ENCODE results near the gene MYH6.
"Not testable (repeated sequence)": the region's sequence is repeated elsewhere in the genome, so short reads cannot be mapped to it uniquely, and the experiment has no call there.

The MYH6 gene

DNA sequence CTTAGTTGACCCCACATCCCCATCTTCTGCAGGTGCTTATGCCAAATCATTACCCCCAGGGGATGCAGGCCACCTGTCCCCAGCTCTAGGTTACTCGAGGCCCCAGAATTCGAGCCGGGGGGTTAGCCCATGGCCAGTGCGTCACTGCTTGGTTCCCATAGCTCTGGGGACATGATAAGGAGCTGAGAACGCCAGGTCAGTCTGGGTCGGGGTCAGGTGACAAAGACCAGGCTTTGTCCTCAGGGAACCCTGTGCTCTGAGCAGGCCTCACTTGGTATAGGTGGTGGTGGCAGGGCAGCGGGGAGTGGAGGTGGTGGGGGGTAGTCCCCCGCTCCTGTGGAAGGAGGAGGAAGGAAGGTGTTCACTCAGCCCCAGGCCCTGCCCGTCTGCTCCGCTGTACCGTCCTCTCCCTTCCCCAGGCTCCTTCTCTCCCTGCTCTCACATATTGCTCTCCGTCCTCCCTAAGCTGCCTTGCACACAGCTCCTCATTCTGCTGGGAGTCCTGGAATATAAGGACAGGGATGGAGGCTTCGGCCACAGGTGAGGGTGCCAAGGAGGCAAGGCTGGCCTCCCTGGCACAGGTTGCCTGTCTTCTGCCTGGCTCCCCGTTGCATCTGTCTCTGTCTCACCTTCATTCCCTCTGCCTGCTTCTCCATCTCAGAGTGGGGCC, 2.0 kb upstream of the MYH6 start:
- Mint-ChIP-seq H3K4me3 (no peak overlapping the region), H3K27me3 (peaks cover 1% of the 10 kb centered on the region), H3K4me1 (ENCODE audit: low read depth) (no peaks in the 10 kb centered on the region)

DNA sequence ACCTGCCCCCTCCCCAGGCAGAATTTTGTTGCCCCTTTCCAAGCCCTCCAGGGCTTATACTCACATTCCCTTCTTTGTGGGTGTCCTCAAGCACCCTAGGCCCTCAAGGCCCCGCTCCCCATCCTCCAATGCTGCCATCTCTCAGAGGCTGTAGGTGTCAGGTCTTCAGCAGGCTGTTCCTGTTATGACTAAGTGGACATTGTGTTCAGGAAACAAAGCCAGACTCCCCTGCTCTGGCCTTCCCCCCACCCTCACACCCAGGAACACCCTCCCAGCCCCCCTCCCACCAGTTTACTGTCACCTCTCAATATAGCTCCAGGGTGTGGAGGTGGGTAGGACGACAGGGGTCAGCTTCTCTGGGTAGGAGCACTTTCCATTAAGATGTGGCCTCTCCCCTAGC, 1.4 kb upstream of the MYH6 start:
- no peaks in the 10 kb centered on the region for H3K9me3 Mint-ChIP-seq (ENCODE audit: low read depth)
- peaks cover 1% of the 10 kb centered on the region for H3K27me3 Mint-ChIP-seq
- no peaks in the 10 kb centered on the region for H3K36me3 Mint-ChIP-seq
- H3K4me3 Mint-ChIP-seq = no peak overlapping the region
- H3K27ac Mint-ChIP-seq = no peak overlapping the region
- H3K4me1 Mint-ChIP-seq (ENCODE audit: low read depth) = no peaks in the 10 kb centered on the region

More for the DNA sequence above, 2.0 kb upstream of the MYH6 start:
- Mint-ChIP-seq H3K36me3 (no peaks in the 10 kb centered on the region), H3K27ac (no peak overlapping the region), H3K9me3 (ENCODE audit: low read depth) (no peaks in the 10 kb centered on the region)

DNA sequence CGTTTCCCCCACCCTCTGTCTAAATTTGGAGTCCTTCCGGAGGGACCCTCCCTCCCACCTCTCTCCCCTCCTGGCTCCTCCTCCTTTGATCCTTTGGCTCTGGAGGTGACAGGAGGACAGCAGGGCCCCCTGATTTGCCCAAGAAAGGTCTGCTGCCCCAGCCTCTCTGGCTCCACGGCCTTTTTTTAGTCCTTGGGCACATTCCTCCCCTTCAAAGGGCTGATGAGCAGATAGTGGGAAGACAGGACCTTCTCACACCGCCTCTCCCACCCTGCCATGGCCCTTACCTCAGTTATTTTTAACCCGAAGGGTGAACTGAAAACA, 196 bp upstream of the MYH6 start:
- no peaks in the 10 kb centered on the region for H3K9me3 Mint-ChIP-seq (ENCODE audit: low read depth)
- H3K4me1 Mint-ChIP-seq (ENCODE audit: low read depth) = no peaks in the 10 kb centered on the region
- peaks cover 1% of the 10 kb centered on the region for H3K27me3 Mint-ChIP-seq

DNA sequence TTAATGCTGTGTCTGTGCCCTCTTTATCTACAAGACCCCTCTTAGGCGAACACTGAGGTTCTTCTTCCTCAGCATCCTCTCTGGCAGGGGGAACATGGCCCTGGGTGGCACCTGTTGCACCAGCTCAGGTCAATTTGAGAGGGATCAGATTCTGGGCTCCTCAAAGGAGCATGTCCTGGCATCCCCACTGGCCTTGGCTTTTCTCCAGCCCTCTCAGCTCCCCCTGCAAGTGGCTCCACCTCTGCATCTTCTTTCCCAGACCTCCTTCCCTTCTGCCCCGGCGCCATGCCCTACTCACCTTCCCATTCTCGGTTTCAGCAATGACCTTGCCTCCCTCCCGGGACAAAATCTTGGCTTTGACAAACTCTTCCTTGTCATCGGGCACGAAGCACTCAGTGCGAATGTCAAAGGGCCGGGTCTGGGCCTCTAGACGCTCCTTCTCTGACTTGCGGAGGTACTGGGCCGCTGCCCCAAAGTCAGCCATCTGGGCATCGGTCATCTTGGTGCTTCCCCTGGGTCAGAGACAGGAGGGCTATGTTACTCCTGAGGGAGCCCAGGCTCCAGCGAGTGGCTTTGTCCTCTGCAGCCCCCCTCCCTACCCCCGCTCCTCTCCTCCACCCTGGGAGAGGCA, 1.2 kb downstream of the MYH6 start:
- peaks cover 1% of the 10 kb centered on the region for H3K27me3 Mint-ChIP-seq
- H3K4me1 Mint-ChIP-seq (ENCODE audit: low read depth) = no peaks in the 10 kb centered on the region
- H3K9me3 Mint-ChIP-seq (ENCODE audit: low read depth) = no peaks in the 10 kb centered on the region
- no peaks in the 10 kb centered on the region for H3K36me3 Mint-ChIP-seq
- H3K4me3 Mint-ChIP-seq = no peak overlapping the region
- H3K27ac Mint-ChIP-seq = no peak overlapping the region

More for the DNA sequence above, 196 bp upstream of the MYH6 start:
- Mint-ChIP-seq H3K4me3 (no peak overlapping the region), H3K36me3 (no peaks in the 10 kb centered on the region), H3K27ac (no peak overlapping the region)

DNA sequence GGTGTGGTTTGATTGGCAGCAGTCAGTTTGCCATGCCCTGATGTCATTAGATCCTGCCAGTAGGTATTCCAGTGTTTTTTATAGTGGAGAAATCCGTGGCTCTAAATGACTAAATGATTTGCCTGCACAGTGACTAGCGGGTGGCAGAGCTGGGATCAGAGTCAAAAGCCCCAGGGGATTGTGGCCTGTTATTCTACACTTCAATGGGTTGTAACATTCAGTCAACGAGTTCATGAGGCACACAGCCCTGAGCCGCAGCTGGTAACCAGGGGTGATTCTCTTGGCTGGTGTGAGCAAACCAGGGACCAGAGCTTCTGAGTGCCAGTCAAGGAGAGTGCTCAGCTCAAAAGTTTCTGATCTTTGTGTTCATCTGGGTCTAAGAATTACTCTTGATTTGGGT, 1.8 kb downstream of the MYH6 start:
- Mint-ChIP-seq H3K36me3 (no peaks in the 10 kb centered on the region), H3K27me3 (peaks cover 1% of the 10 kb centered on the region), H3K4me3 (no peak overlapping the region), H3K9me3 (ENCODE audit: low read depth) (no peaks in the 10 kb centered on the region), H3K4me1 (ENCODE audit: low read depth) (no peaks in the 10 kb centered on the region), H3K27ac (no peak overlapping the region)

DNA sequence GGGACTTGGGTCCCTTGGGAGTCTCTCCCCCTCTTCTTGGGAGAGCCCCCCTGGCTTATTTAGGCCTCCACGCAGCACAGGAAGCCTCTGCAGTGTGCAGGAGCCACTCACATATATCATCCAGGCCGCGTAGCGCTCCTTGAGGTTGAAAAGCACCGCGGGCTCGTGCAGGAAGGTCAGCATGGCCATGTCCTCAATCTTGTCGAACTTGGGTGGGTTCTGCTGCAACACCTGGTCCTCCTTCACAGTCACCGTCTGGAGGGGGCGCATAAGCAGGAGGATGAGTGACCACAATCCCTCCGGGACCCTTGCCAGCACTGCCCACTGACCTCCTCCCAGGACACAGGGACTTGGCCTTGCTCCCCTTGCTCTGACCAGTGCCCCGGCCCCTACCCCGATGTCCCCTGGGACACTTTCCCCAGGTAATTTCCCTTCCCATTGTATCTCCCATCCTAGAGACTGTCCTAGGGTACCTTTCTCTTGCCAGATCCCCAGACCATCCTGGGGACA, 2.5 kb downstream of the MYH6 start:
- no peaks in the 10 kb centered on the region for H3K36me3 Mint-ChIP-seq
- no peaks in the 10 kb centered on the region for H3K4me1 Mint-ChIP-seq (ENCODE audit: low read depth)
- H3K9me3 Mint-ChIP-seq (ENCODE audit: low read depth) = no peaks in the 10 kb centered on the region
- H3K27ac Mint-ChIP-seq = no peak overlapping the region
- no peak overlapping the region for H3K4me3 Mint-ChIP-seq
- peaks cover 1% of the 10 kb centered on the region for H3K27me3 Mint-ChIP-seq

DNA sequence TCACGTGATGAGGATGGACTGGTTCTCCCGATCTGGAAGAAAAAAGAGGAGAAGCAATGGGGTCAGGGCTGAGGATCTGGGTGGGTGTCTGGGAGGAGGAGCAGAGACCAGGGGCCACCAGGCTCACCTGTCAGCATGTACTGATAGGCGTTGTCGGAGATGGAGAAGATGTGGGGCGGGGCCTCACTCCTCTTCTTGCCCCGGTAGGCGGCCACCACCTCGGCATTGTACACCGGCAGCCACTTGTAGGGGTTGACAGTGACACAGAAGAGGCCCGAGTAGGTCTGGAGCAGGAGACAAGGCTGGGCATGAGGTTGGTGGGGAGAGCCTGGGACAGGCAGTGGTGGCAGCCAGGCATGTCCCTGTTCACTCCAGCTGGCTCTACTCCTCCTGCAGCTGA, 3.0 kb downstream of the MYH6 start:
- H3K36me3 Mint-ChIP-seq = no peaks in the 10 kb centered on the region
- no peaks in the 10 kb centered on the region for H3K9me3 Mint-ChIP-seq (ENCODE audit: low read depth)
- peaks cover 1% of the 10 kb centered on the region for H3K27me3 Mint-ChIP-seq
- H3K4me1 Mint-ChIP-seq (ENCODE audit: low read depth) = no peaks in the 10 kb centered on the region
- H3K4me3 Mint-ChIP-seq = no peak overlapping the region
- no peak overlapping the region for H3K27ac Mint-ChIP-seq

DNA sequence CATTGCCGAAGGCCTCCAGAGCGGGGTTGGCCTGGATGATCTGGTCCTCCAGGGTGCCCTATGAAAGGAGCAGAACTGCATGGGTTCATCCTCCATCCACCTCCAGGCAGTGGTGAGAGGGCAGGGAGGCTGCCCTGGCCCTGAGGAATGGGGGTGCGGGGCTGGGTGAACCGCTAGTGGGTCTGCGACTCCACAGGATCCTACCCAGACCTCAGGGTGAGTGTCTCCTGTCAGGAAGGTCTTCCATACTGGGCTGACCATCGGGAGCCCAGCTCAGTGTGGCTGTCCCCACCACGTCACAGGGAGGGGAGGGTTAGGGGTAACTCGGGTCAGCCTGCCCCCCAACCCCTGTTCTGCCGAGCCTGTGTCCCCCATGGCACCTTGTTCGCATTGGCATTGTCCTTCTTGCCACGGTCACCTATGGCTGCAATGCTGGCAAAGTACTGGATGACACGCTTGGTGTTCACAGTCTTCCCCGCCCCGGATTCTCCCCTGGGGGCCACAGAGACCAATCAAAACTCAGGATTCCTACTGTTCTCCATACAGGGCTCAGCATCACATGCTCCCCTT, 3.7 kb downstream of the MYH6 start:
- H3K4me3 Mint-ChIP-seq = no peak overlapping the region
- H3K27me3 Mint-ChIP-seq = peaks cover 1% of the 10 kb centered on the region
- no peaks in the 10 kb centered on the region for H3K36me3 Mint-ChIP-seq
- no peaks in the 10 kb centered on the region for H3K4me1 Mint-ChIP-seq (ENCODE audit: low read depth)
- H3K27ac Mint-ChIP-seq = no peak overlapping the region
- H3K9me3 Mint-ChIP-seq (ENCODE audit: low read depth) = no peaks in the 10 kb centered on the region

DNA sequence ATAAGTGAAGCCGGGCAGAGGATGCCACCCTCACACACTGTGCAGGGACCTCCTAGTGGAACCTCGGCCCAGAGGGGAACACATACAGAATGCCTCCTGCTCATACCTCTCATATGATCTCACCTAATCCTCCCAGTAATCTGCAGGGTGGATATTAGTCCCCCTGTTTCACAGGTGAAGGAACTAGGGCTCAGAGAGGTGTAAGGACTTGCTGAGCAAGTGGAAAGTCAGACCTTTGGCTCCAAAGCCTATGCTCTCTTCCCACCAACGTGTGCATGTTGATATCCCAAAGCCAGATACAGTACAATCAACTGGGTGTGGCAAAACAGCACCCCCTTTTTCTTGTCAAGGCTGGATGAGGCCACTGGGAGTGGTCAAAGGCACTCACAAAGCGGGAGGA, 4.2 kb downstream of the MYH6 start:
- no peaks in the 10 kb centered on the region for H3K4me1 Mint-ChIP-seq (ENCODE audit: low read depth)
- no peak overlapping the region for H3K4me3 Mint-ChIP-seq
- peaks cover 1% of the 10 kb centered on the region for H3K27me3 Mint-ChIP-seq
- no peak overlapping the region for H3K27ac Mint-ChIP-seq
- no peaks in the 10 kb centered on the region for H3K9me3 Mint-ChIP-seq (ENCODE audit: low read depth)
- H3K36me3 Mint-ChIP-seq = no peaks in the 10 kb centered on the region

DNA sequence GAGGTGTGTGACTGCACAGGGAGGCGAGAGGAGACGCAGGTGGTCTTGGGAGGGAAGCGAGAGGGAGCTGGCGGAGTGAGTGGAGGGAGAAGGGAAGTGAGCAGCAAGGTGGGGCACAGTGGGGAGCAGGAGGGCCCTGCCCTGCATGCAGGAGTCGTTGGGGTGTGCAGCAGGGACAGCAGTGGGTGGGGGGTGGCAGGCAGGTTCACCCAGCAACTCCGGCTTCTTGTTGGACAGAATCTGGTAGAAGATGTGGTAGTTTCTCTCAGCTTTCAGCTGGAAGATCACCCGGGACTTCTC, 5.0 kb downstream of the MYH6 start:
- Mint-ChIP-seq H3K9me3 (ENCODE audit: low read depth) (no peaks in the 10 kb centered on the region), H3K27ac (no peak overlapping the region), H3K4me1 (ENCODE audit: low read depth) (no peaks in the 10 kb centered on the region), H3K36me3 (no peaks in the 10 kb centered on the region), H3K4me3 (no peak overlapping the region), H3K27me3 (peaks cover 3% of the 10 kb centered on the region)

DNA sequence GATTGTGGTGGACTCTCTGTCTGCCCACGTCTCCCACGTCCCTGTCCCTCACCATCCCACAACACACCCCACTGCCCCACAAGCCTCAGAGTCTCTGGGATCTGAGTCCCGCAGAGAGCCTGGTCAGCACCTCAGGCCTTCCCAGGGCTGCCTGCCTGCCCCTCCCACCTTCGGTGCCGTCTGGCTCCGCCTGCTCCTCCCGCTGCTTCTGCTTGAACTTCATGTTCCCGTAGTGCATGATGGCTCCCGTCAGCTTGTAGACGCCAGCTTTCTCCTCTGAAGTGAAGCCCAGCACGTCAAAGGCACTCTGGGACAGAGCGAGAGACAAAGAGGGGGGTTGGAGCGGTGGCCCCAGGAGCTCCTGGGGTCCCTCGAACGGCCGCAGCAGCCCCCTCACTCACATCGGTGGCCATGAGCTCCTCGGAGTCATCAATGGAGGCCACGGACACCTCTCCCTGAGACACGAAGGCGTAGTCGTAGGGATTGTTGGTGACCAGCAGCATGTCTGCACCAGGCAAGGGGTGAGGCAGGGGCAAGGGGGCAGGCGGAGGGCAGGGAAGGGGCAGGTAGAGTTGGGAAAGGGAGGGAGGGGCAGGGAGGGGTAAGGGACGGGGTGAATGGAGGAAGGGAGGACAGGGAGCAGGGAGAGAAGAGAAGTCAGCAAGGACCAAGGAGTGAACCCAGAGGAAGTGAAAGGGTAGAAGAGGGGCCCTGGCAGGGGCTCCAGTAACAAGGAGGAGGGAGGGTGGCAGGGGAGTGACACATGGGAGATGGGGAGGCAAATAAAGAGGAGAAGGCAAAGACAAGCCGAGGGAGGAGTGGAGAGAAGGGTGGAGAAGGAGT, 5.6 kb downstream of the MYH6 start:
- H3K4me3 Mint-ChIP-seq = no peak overlapping the region
- H3K27me3 Mint-ChIP-seq = peaks cover 3% of the 10 kb centered on the region
- no peak overlapping the region for H3K27ac Mint-ChIP-seq
- no peaks in the 10 kb centered on the region for H3K4me1 Mint-ChIP-seq (ENCODE audit: low read depth)
- H3K36me3 Mint-ChIP-seq = no peaks in the 10 kb centered on the region
- H3K9me3 Mint-ChIP-seq (ENCODE audit: low read depth) = no peaks in the 10 kb centered on the region

DNA sequence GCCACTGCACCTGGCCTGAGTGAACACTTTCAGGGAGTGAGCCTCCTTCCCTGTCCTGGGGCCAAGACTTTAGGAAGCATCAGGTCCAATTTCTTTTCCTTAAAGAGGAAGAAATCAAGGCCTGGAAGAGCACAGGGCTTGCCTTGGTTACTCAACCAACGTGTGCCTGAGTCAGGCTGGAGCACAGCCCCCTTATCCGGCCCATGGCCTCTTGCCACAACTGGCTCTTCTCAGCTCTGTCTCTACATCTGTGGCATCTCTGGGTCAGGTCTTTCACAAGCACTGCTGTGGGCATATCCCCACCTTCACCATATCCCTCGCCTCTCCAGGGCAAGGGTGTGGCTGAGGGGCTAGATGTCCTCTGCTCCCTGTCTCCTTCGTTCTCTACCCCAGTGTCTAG, 6.8 kb downstream of the MYH6 start:
- no peaks in the 10 kb centered on the region for H3K4me1 Mint-ChIP-seq (ENCODE audit: low read depth)
- H3K4me3 Mint-ChIP-seq = no peak overlapping the region
- H3K27ac Mint-ChIP-seq = no peak overlapping the region
- no peaks in the 10 kb centered on the region for H3K36me3 Mint-ChIP-seq
- H3K9me3 Mint-ChIP-seq (ENCODE audit: low read depth) = no peaks in the 10 kb centered on the region
- H3K27me3 Mint-ChIP-seq = peaks cover 2% of the 10 kb centered on the region

DNA sequence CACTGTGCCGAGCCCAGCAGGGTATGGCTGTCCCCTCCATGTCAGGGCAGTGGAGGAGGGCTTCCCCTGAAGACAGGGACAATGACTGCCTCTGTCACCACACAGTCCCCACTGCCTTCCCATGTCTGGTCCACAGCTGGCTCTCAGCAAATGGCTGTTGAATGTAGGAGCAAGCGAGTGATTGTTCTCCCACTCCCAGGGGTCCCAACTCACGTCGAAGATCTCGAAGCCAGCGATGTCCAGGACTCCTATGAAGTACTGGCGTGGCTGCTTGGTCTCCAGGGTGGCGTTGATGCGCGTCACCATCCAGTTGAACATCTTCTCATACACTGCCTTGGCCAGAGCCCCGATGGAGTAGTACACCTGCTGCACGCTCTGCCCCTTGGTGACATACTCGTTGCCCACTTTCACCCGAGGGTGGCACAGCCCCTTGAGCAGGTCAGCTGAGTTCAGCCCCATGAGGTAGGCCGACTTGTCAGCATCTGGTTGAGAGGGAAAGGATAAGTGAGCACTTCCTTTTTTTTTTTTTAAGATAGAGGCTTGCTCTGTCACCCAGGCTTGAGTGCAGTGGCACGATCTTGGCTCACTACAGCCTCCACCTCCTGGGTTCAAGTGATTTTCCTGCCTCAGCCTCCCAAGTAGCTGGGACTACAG, 7.5 kb downstream of the MYH6 start:
- not testable (repeated sequence) for H3K36me3 Mint-ChIP-seq; H3K27ac Mint-ChIP-seq; H3K9me3 Mint-ChIP-seq (ENCODE audit: low read depth); H3K27me3 Mint-ChIP-seq; H3K4me3 Mint-ChIP-seq; H3K4me1 Mint-ChIP-seq (ENCODE audit: low read depth)

DNA sequence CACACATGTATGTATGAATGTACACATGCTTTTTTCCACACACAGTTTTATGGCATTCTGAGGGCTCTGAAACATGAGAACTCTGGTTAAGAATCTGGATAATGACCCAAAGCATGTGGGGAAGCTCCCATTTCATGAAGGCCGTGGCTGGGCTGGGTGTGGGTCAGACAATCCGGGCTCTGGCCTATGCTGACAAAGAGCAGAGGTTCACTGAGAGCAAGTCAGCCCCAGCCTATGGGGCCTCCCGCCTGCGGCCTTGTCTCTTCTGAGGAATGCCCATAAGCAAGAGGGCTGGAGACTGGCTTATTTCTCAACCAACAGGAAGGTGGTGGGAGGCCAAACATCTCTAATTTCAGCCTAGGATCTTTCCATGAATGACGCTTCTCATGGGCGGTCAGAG, 8.5 kb downstream of the MYH6 start:
- H3K36me3 Mint-ChIP-seq = no peaks in the 10 kb centered on the region
- no peaks in the 10 kb centered on the region for H3K9me3 Mint-ChIP-seq (ENCODE audit: low read depth)
- no peaks in the 10 kb centered on the region for H3K4me1 Mint-ChIP-seq (ENCODE audit: low read depth)
- H3K4me3 Mint-ChIP-seq = no peak overlapping the region
- H3K27ac Mint-ChIP-seq = no peak overlapping the region
- H3K27me3 Mint-ChIP-seq = peaks cover 2% of the 10 kb centered on the region

DNA sequence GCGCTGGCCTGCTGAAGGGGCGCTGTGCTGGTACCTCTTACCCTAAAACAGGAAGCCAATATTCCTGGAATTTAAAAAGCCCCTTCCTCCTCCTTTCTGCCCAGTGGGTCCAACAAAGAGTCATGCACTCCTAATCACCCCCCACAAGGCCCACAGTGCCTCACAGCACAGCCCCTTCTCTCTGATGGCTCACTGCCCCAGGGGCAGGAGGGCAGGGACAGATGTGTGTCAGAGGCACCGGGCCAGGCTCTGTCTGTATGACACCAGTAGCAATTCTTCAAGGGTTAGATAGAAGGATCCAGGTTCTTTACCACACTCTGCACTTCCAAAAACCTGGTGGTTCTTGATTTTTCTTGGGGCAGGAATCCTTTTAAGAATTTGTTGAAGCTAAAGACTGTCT, 8.9 kb downstream of the MYH6 start:
- Mint-ChIP-seq H3K9me3 (ENCODE audit: low read depth) (no peaks in the 10 kb centered on the region), H3K4me3 (no peak overlapping the region), H3K4me1 (ENCODE audit: low read depth) (no peaks in the 10 kb centered on the region), H3K27ac (no peak overlapping the region), H3K27me3 (peaks cover 2% of the 10 kb centered on the region), H3K36me3 (no peaks in the 10 kb centered on the region)
